K562 (cell line): ENCODE results near the gene SOS2. TPM values are rescaled to one million over a fixed set of nuclear protein-coding genes. Genes with fewer than 3 reads are reported as not detected.

ENCODE experiments used
- ARID1B ChIP-seq: fragments of 450-650 bp; IDR thresholded peaks from 2 replicates; pipeline ENCODE4 v1.6.1; 2016; ENCODE audit warnings: antibody characterized with exemption, mild to moderate bottlenecking, inconsistent platforms
- E2F6 ChIP-seq, 2 experiments: IDR thresholded peaks; 2 replicates each; pipeline ENCODE4 v1.6.1; 2011; ENCODE audit warnings: borderline replicate concordance in 1 of 2, control low read depth in 1 of 2, low read depth in 1 of 2, low read length in 1 of 2, mild to moderate bottlenecking in 1 of 2, mixed read lengths in 1 of 2, moderate library complexity in 1 of 2; ENCODE audit not compliant: insufficient read depth in 1 of 2, insufficient read length in 1 of 2, poor library complexity in 1 of 2, severe bottlenecking in 1 of 2; ENCODE audit errors: extremely low read depth in 1 of 2
- ELF2 ChIP-seq: fragments of 250-450 bp; sonication (Bioruptor Pico); IDR thresholded peaks from 2 replicates; pipeline ENCODE4 v1.5.0; 2021; ENCODE audit warnings: mild to moderate bottlenecking
- ELF4 ChIP-seq: fragments of 450-650 bp; formaldehyde crosslinking; IDR thresholded peaks from 2 replicates; pipeline ENCODE4 v1.4.0; 2022; ENCODE audit warnings: missing genetic modification characterization
- GTF2E2 ChIP-seq: fragments of 200-800 bp; sonication (Bioruptor generic); IDR thresholded peaks from 2 replicates; pipeline ENCODE4 v1.6.1; 2016; ENCODE audit warnings: missing genetic modification characterization, missing compliant biosample characterization
- HMGN3 ChIP-seq: IDR thresholded peaks from 2 replicates; pipeline ENCODE4 v1.6.1; 2011; ENCODE audit warnings: borderline replicate concordance, low read depth, mild to moderate bottlenecking, mixed read lengths, low read length; ENCODE audit not compliant: insufficient read length; ENCODE audit errors: extremely low read depth
- KAT2B ChIP-seq: IDR thresholded peaks from one replicate; pipeline ENCODE4 v1.6.1; 2012; ENCODE audit warnings: low read depth, mild to moderate bottlenecking, control low read depth, inconsistent platforms, low read length, moderate library complexity
- KLF13 ChIP-seq: fragments of 450-650 bp; IDR thresholded peaks from 2 replicates; pipeline ENCODE4 v1.6.1; 2016; ENCODE audit warnings: missing genetic modification characterization, low read depth, mild to moderate bottlenecking, missing compliant biosample characterization, moderate library complexity, borderline replicate concordance
- MAX ChIP-seq: sonication (generic); formaldehyde crosslinking; IDR thresholded peaks from 2 replicates; pipeline ENCODE4 v1.9.0; 2022; ENCODE audit warnings: mild to moderate bottlenecking, missing genetic modification reagents
- PHF20 ChIP-seq: fragments of 450-650 bp; IDR thresholded peaks from 2 replicates; pipeline ENCODE4 v1.6.1; 2018; ENCODE audit not compliant: partially characterized antibody
- TAL1 ChIP-seq: fragments of 450-650 bp; IDR thresholded peaks from 2 replicates; pipeline ENCODE4 v1.6.1; 2016; ENCODE audit warnings: mild to moderate bottlenecking
- TCF7 ChIP-seq: sonication (generic); IDR thresholded peaks from 2 replicates; pipeline ENCODE4 v1.6.1; 2016; ENCODE audit warnings: antibody characterized with exemption, borderline replicate concordance
- TRIM24 ChIP-seq, 2 experiments: fragments of 450-650 bp; IDR thresholded peaks; 2 replicates each; pipeline ENCODE4 v1.6.1; 2016
- ZMIZ1 ChIP-seq, 2 experiments: fragments of 150-350 bp in 1 of 2; IDR thresholded peaks; 2 replicates each; pipeline ENCODE4 v1.6.1; 2012 to 2016; ENCODE audit warnings: low read depth in 2 of 2, low read length in 2 of 2, mild to moderate bottlenecking in 1 of 2, moderate library complexity in 1 of 2
- ZNF511 ChIP-seq: sonication (generic); formaldehyde crosslinking; IDR thresholded peaks from 2 replicates; pipeline ENCODE4 v1.8.0; 2022; ENCODE audit warnings: mild to moderate bottlenecking, missing genetic modification reagents
- ZNF785 ChIP-seq: fragments of 250-450 bp; sonication (Bioruptor Pico); IDR thresholded peaks from 2 replicates; pipeline ENCODE4 v1.4.0; 2020; ENCODE audit warnings: mild to moderate bottlenecking
- polyA plus RNA-seq, 8 experiments: library from polyadenylated mRNA; depleted of rRNA in 4 of 8; stranded (reverse) in 5 of 8; unstranded in 3 of 8; fragments of >200 nt; fragmentation: Nextera tagmentation in 2 of 8; fragmentation: Illumina TruSeq in 1 of 8; extraction: Ambion mirVana in 2 of 8; extraction: Trizol in 1 of 8; gene quantifications; 2 replicates each; pipeline versions ENCODE4 v1.2.1 to v1.2.3, GENCODE V29; 2011 to 2014; ENCODE audit warnings: inconsistent platforms in 1 of 8, missing spikeins in 1 of 8
- total RNA-seq, 7 experiments: library from RNA; depleted of rRNA in 6 of 7; stranded (reverse); fragments of >200 nt in 6 of 7; fragmentation: Illumina TruSeq in 2 of 7; extraction: Trizol in 2 of 7; gene quantifications; 2 replicates each; pipeline versions ENCODE4 v1.2.1 to v1.2.3, GENCODE V29; 2011 to 2021; ENCODE audit warnings: low replicate concordance in 1 of 7
- TF ChIP-seq, protein P1 (sequence below): fragments of 250-450 bp; sonication (Bioruptor Pico); IDR thresholded peaks from 2 replicates; pipeline ENCODE4 v1.5.0; 2020; ENCODE audit warnings: mild to moderate bottlenecking, borderline replicate concordance
- TF ChIP-seq, protein P2 (sequence below): fragments of 450-650 bp; IDR thresholded peaks from 2 replicates; pipeline ENCODE4 v1.6.1; 2016; ENCODE audit warnings: low read depth, mild to moderate bottlenecking, moderate library complexity

SOS2 gene
- total and polyA plus RNA-seq, 9 of the 15 experiments (the other 6 are each of a cell fraction or from before 2014, with no cell fraction given), result 2.2 to 13.1 (median 10.5) TPM

DNA sequence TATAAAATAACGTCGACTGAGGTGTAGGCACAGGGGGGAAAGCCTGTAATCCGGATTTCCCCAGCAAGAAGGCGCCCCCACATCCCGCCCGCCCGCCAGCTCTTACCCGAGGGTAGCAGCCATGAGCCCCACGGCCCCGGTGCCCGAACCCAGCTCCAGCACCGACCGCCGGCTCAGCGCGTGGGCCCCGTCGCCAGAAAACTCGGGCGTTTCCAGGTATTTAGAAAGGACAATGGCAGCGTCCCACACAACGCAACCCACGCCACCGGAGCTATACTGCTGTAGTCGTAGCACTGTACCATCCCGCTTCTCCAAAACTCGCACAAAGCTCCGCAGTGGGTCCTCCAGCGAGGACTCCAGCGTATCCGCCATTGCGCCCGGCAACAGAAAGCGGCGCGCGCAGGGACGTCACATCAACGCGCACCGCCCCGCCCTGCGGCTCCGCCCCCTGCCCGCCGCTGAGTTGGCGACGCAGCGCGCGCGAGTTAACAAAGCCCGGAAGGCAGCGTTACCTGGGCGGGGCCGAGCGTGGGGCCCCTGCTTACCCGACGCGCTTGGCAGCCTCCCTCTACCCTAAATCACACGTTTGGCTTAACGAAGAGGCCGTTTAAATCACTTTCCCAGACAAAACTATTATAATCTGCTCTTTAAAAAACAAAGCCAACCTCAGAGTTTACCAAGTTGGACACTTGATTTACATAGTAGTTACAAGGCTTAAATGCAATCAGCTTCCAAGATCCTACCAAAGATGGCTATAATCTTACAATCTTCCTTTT lies 115.0 kb downstream of the SOS2 start, which contains the start of gene VCPKMT (continued):
- TF ChIP-seq ZNF511 (CRISPR knock-in tag) (peak; percentile 51; the same call in 1 of the 2 replicates), KAT2B (no peak), MAX (peak; percentile 75), ZNF785 (CRISPR knock-in tag) (no peak), KLF13 (tag) (peak; percentile 72; the same call in 1 of the 2 replicates), ARID1B (0 out of 2 replicates have a peak, but pooled peaks have one; percentile 29), TAL1 (no peak), PHF20 (peak; percentile 95), TRIM24 (IDR thresholded peaks at IDR 0.05) (no peak), ELF2 (CRISPR knock-in tag) (peak; percentile 42; the same call in 1 of the 2 replicates), ZMIZ1 (IDR thresholded peaks at IDR 0.05; ENCODE audit: low read depth in 2 of 2, low read length in 2 of 2) (no peak), E2F6 (IDR thresholded peaks at IDR 0.05; ENCODE audit: borderline replicate concordance in 1 of 2, extremely low read depth in 1 of 2, insufficient read depth in 1 of 2, insufficient read length in 1 of 2, low read depth in 1 of 2, low read length in 1 of 2, poor library complexity in 1 of 2, severe bottlenecking in 1 of 2) (peak; percentile 17 to 68), ELF4 (0 out of 2 replicates have a peak, but pooled peaks have one; percentile 24), TCF7 (no peak), HMGN3 (peak; percentile 42), GTF2E2 (tag) (peak; percentile 35; the same call in 1 of the 2 replicates)
- TF ChIP-seq, protein P1, sequence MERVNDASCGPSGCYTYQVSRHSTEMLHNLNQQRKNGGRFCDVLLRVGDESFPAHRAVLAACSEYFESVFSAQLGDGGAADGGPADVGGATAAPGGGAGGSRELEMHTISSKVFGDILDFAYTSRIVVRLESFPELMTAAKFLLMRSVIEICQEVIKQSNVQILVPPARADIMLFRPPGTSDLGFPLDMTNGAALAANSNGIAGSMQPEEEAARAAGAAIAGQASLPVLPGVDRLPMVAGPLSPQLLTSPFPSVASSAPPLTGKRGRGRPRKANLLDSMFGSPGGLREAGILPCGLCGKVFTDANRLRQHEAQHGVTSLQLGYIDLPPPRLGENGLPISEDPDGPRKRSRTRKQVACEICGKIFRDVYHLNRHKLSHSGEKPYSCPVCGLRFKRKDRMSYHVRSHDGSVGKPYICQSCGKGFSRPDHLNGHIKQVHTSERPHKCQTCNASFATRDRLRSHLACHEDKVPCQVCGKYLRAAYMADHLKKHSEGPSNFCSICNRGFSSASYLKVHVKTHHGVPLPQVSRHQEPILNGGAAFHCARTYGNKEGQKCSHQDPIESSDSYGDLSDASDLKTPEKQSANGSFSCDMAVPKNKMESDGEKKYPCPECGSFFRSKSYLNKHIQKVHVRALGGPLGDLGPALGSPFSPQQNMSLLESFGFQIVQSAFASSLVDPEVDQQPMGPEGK (CRISPR knock-in tag), result no peak
- TF ChIP-seq, protein P2, sequence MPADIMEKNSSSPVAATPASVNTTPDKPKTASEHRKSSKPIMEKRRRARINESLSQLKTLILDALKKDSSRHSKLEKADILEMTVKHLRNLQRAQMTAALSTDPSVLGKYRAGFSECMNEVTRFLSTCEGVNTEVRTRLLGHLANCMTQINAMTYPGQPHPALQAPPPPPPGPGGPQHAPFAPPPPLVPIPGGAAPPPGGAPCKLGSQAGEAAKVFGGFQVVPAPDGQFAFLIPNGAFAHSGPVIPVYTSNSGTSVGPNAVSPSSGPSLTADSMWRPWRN, result no peak
